Forelimb muscle (tissue), 1 donor: ENCODE results near the gene OTUD4. TPM values are rescaled to one million over a fixed set of nuclear protein-coding genes. Genes with fewer than 3 reads are reported as not detected.

Experiments
- DNase-seq: peaks from one replicate; pipeline ENCODE4 v3.0.0-alpha.2; 2013; ENCODE audit warnings: low read depth
- polyA plus RNA-seq: library from polyadenylated mRNA; unstranded; fragments of 120-200 nt; gene quantifications from one replicate; pipeline ENCODE4 v1.2.1, GENCODE V29; 2013; ENCODE audit not compliant: insufficient read length

The OTUD4 gene
- polyA plus RNA-seq, 1 donor = 80.3 TPM

- no peak for DNase-seq
Observed at GRCh38 chr4:145130788-145131399, 49.5 kb downstream of the OTUD4 start.

GRCh38 chr4:145130130-145130529, 50.3 kb downstream of the OTUD4 start:
- no peak for DNase-seq

GRCh38 chr4:145125396-145125795, 55.0 kb downstream of the OTUD4 start:
- no peak for DNase-seq

GRCh38 chr4:145108128-145108527, 72.3 kb downstream of the OTUD4 start:
- DNase-seq = no peak

GRCh38 chr4:145107126-145107525, 73.3 kb downstream of the OTUD4 start:
- DNase-seq = no peak

GRCh38 chr4:145103496-145103895, 76.9 kb downstream of the OTUD4 start:
- DNase-seq = no peak

- no peak for DNase-seq
Observed at GRCh38 chr4:145102619-145103018, 77.8 kb downstream of the OTUD4 start.

- no peak for DNase-seq
Observed at GRCh38 chr4:145101091-145101490, 79.3 kb downstream of the OTUD4 start.

GRCh38 chr4:145099653-145100052, 80.7 kb downstream of the OTUD4 start:
- no peak for DNase-seq

- no peak for DNase-seq
Observed at GRCh38 chr4:145098675-145099037, 81.7 kb downstream of the OTUD4 start.

GRCh38 chr4:145097821-145098674, 82.3 kb downstream of the OTUD4 start, which contains the start of the genes ABCE1 and ANAPC10:
Gene ABCE1, plus strand, starts transcription at chr4:145098311. Its CDS starts 6,102 bp downstream, at chr4:145104413.
Gene ANAPC10, minus strand, starts transcription at chr4:145098196. Its CDS starts 2,097 bp downstream, at chr4:145096099.
- DNase-seq = peak; percentile 98

GRCh38 chr4:145097331-145097820, 83.0 kb downstream of the OTUD4 start:
- no peak for DNase-seq

- no peak for DNase-seq
Observed at GRCh38 chr4:145093638-145094037, 86.8 kb downstream of the OTUD4 start.

GRCh38 chr4:145090380-145090779, 90.0 kb downstream of the OTUD4 start:
- DNase-seq = no peak

GRCh38 chr4:145083891-145084605, 96.3 kb downstream of the OTUD4 start:
- DNase-seq = no peak

Other genes with a start within 250 kb of the OTUD4 start
- gene ANAPC10, start 82.4 kb downstream of the OTUD4 start, polyA plus RNA-seq = 15.2 TPM
- gene ABCE1, start 82.3 kb downstream of the OTUD4 start, polyA plus RNA-seq = 62.2 TPM